NK-92 treated with Interleukin-12 subunit alpha and Interleukin-12 subunit beta, amount 100 ng/mL, for 24 hours (cell line): ENCODE measurements around the gene CSMD2.

ENCODE experiments used
- DNase-seq: peaks from one replicate; lab custom pipeline; 2025; lab: John Stamatoyannopoulos, UW

CSMD2 gene

GRCh38 chr1:33482412-33482811 is 682.6 kb downstream of the CSMD2 start:
- DNase-seq = no peak

- DNase-seq = no peak
Measured at GRCh38 chr1:33477451-33477850, 687.6 kb downstream of the CSMD2 start.

GRCh38 chr1:33473900-33474299 is 691.1 kb downstream of the CSMD2 start:
- no peak for DNase-seq

GRCh38 chr1:33472269-33472980 is 692.6 kb downstream of the CSMD2 start, which contains the start of gene ZSCAN20:
Gene ZSCAN20 (plus strand): TSS chr1:33472645. CDS start chr1:33479289, 6,644 bp downstream.
- peak; percentile 83 for DNase-seq

GRCh38 chr1:33471416-33471815 is 693.6 kb downstream of the CSMD2 start:
- no peak for DNase-seq

- no peak for DNase-seq
Measured at GRCh38 chr1:33470495-33471012, 694.5 kb downstream of the CSMD2 start.

- DNase-seq = no peak
Measured at GRCh38 chr1:33469691-33470090, 695.3 kb downstream of the CSMD2 start.

GRCh38 chr1:33468967-33469366 is 696.1 kb downstream of the CSMD2 start:
- no peak for DNase-seq

GRCh38 chr1:33468531-33468930 is 696.5 kb downstream of the CSMD2 start:
- no peak for DNase-seq

- DNase-seq = no peak
Measured at GRCh38 chr1:33468011-33468410, 697.0 kb downstream of the CSMD2 start.

- no peak for DNase-seq
Measured at GRCh38 chr1:33466159-33466558, 698.9 kb downstream of the CSMD2 start.

GRCh38 chr1:33465316-33465715 is 699.7 kb downstream of the CSMD2 start:
- no peak for DNase-seq

- DNase-seq = no peak
Measured at GRCh38 chr1:33464552-33464951, 700.5 kb downstream of the CSMD2 start.
